ENCODE results near the gene A2ML1.

GRCh38 chr12:8876887-8877286 lies 54.5 kb downstream of the A2ML1 start:
- TF ChIP-seq, protein P1, sequence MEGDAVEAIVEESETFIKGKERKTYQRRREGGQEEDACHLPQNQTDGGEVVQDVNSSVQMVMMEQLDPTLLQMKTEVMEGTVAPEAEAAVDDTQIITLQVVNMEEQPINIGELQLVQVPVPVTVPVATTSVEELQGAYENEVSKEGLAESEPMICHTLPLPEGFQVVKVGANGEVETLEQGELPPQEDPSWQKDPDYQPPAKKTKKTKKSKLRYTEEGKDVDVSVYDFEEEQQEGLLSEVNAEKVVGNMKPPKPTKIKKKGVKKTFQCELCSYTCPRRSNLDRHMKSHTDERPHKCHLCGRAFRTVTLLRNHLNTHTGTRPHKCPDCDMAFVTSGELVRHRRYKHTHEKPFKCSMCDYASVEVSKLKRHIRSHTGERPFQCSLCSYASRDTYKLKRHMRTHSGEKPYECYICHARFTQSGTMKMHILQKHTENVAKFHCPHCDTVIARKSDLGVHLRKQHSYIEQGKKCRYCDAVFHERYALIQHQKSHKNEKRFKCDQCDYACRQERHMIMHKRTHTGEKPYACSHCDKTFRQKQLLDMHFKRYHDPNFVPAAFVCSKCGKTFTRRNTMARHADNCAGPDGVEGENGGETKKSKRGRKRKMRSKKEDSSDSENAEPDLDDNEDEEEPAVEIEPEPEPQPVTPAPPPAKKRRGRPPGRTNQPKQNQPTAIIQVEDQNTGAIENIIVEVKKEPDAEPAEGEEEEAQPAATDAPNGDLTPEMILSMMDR (IDR thresholded peaks at IDR 0.05; ENCODE audit: low read depth, low read length, poor library complexity, severe bottlenecking): no peak
- TF ChIP-seq EZH2phosphoT487 (IDR thresholded peaks at IDR 0.05; ENCODE audit: borderline replicate concordance, low read length): no peak
